Gastrocnemius medialis (tissue), 4 donors: ENCODE measurements around the gene SULT4A1.

ENCODE experiments used
- POLR2A ChIP-seq, 2 donors: fragments of 450-650 bp; IDR thresholded peaks; one replicate each; pipeline ENCODE4 v1.6.1; 2017; ENCODE audit warnings: antibody characterized with exemption in 2 of 2, mild to moderate bottlenecking in 2 of 2, moderate library complexity in 2 of 2
- TF ChIP-seq, protein P1 (sequence below), 5 experiments: fragments of 450-650 bp in 3 of 5; fragments of 200-600 bp in 2 of 5; sonication (generic) in 2 of 5; IDR thresholded peaks in 4 of 5; conservative IDR thresholded peaks in 1 of 5; 1 replicate in 4 of 5; 2 replicates in 1 of 5; pipeline ENCODE4 v1.5.1; 2016 to 2019; ENCODE audit warnings: antibody characterized with exemption in 5 of 5, mild to moderate bottlenecking in 3 of 5, moderate library complexity in 3 of 5

DNA sequence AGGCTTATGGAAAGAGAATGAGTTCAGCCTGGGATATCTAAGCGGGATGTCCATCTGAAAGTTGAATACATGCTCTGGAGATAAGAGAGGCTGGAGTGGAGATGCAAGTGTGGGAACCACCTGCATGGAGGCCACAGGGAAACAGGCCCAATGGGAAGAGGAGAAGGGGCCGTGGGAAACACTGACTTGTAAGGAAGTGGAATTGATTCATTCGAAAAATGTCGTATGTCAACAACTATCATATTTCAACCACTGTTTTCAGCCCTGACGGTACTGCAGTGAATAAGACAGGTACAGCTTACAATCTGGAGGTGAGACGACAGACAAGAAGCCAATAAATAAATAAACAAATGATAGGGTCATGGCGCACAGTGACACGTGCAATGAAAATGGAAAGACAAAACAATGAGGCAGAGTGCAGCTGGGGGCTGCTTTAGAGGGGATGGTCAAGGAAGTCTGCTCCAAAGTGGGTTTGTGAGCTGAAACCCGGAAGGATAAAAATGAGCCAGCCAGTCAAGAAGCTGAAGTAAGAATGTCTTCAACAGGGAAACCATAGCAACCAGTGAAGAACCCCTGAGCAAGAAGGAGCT, 86.1 kb downstream of the SULT4A1 start:
- TF ChIP-seq, protein P1, sequence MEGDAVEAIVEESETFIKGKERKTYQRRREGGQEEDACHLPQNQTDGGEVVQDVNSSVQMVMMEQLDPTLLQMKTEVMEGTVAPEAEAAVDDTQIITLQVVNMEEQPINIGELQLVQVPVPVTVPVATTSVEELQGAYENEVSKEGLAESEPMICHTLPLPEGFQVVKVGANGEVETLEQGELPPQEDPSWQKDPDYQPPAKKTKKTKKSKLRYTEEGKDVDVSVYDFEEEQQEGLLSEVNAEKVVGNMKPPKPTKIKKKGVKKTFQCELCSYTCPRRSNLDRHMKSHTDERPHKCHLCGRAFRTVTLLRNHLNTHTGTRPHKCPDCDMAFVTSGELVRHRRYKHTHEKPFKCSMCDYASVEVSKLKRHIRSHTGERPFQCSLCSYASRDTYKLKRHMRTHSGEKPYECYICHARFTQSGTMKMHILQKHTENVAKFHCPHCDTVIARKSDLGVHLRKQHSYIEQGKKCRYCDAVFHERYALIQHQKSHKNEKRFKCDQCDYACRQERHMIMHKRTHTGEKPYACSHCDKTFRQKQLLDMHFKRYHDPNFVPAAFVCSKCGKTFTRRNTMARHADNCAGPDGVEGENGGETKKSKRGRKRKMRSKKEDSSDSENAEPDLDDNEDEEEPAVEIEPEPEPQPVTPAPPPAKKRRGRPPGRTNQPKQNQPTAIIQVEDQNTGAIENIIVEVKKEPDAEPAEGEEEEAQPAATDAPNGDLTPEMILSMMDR (IDR thresholded peaks at IDR 0.05 in 4 of 5, conservative IDR thresholded peaks at IDR 0.05 in 1 of 5) = no peak
- no peak for TF ChIP-seq POLR2A (IDR thresholded peaks at IDR 0.05)
